Prostate gland (tissue), 1 donor: ENCODE data around the gene PKLR.

Experiments used
- POLR2A ChIP-seq: fragments of 450-650 bp; IDR thresholded peaks from one replicate; pipeline ENCODE4 v1.6.1; 2016; ENCODE audit warnings: antibody characterized with exemption, mild to moderate bottlenecking
- POLR2AphosphoS5 ChIP-seq: sonication (generic); formaldehyde crosslinking; IDR thresholded peaks from one replicate; pipeline ENCODE4 v1.6.1; 2017; ENCODE audit warnings: antibody characterized with exemption

- TF ChIP-seq POLR2A (no peak), POLR2AphosphoS5 (no peak)
Measured at GRCh38 chr1:155284476-155284875, 16.8 kb downstream of the PKLR start.
